ENCODE data around the gene ERBB4.

The ERBB4 gene

DNA sequence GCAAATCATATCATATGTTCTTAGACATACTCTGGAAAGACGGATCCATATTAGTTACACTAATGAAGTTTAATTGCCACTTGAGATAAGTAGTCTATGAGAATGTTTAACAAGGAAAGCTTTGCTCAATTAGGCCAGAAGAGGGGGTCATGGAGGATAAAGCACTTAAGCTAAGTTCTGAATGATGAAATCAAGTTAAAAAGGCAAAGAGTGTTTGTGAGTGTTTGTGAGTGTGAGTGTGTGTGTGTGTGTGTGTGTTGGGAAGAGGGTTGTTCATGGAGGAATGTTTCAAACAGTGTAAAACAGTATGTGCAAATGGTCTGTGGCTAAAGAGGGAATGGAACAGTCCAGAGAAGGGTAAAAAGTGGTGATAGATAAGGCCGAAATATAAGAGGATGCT, 360.9 kb downstream of the ERBB4 start:
- no peak for ATAC-seq
- TF ChIP-seq PPARA (CRISPR knock-in tag; IDR thresholded peaks at IDR 0.05; ENCODE audit: borderline replicate concordance) (no peak), GLIS3 (CRISPR knock-in tag; IDR thresholded peaks at IDR 0.05) (no peak), ARNTL (CRISPR knock-in tag; IDR thresholded peaks at IDR 0.05; ENCODE audit: borderline replicate concordance, low read depth) (no peak), TOX (CRISPR knock-in tag; IDR thresholded peaks at IDR 0.05; ENCODE audit: borderline replicate concordance) (no peak), OSR1 (CRISPR knock-in tag; IDR thresholded peaks at IDR 0.05) (no peak), TCF4 (CRISPR knock-in tag; IDR thresholded peaks at IDR 0.05; ENCODE audit: borderline replicate concordance) (no peak), CREB5 (CRISPR knock-in tag; IDR thresholded peaks at IDR 0.05; ENCODE audit: low read depth) (no peak), ZNF8 (CRISPR knock-in tag; IDR thresholded peaks at IDR 0.05) (no peak), BACH2 (CRISPR knock-in tag; IDR thresholded peaks at IDR 0.05; ENCODE audit: borderline replicate concordance) (no peak), ISL1 (CRISPR knock-in tag; IDR thresholded peaks at IDR 0.05) (no peak), ZNF70 (CRISPR knock-in tag; IDR thresholded peaks at IDR 0.05) (no peak), ZFP3 (CRISPR knock-in tag; IDR thresholded peaks at IDR 0.05) (no peak), SNAI2 (CRISPR knock-in tag; IDR thresholded peaks at IDR 0.05) (no peak), ZC3H10 (CRISPR knock-in tag; IDR thresholded peaks at IDR 0.05) (no peak), ZNF565 (CRISPR knock-in tag; conservative IDR thresholded peaks at IDR 0.05; ENCODE audit: low read depth) (no peak), CSDC2 (CRISPR knock-in tag; IDR thresholded peaks at IDR 0.05) (no peak), ESRRG (CRISPR knock-in tag; IDR thresholded peaks at IDR 0.05) (no peak)
- TF ChIP-seq, protein P1, sequence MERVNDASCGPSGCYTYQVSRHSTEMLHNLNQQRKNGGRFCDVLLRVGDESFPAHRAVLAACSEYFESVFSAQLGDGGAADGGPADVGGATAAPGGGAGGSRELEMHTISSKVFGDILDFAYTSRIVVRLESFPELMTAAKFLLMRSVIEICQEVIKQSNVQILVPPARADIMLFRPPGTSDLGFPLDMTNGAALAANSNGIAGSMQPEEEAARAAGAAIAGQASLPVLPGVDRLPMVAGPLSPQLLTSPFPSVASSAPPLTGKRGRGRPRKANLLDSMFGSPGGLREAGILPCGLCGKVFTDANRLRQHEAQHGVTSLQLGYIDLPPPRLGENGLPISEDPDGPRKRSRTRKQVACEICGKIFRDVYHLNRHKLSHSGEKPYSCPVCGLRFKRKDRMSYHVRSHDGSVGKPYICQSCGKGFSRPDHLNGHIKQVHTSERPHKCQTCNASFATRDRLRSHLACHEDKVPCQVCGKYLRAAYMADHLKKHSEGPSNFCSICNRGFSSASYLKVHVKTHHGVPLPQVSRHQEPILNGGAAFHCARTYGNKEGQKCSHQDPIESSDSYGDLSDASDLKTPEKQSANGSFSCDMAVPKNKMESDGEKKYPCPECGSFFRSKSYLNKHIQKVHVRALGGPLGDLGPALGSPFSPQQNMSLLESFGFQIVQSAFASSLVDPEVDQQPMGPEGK (CRISPR knock-in tag; IDR thresholded peaks at IDR 0.05; ENCODE audit: borderline replicate concordance), result no peak

DNA sequence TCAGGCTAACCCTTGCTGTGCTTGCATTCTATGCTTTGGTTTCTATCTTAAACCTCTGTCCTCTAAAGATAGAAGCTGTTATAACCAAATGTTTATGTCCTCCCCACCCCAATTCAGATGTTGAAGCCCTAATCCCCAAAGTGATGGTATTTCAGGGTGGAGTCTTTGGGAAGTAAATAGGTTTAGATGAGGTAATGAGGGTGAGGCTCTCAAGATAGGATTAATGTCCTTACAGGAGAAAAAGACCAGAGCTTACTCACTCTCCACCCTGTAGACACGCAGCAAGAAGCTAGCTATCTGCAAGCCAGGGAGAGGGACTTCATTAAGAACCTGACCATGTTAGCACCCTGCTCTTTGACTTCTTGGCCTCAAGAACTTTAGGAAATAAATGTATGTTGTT, 362.5 kb downstream of the ERBB4 start:
- no peak for TF ChIP-seq OSR1 (CRISPR knock-in tag; IDR thresholded peaks at IDR 0.05)
- no peak for ATAC-seq

GRCh38 chr2:212173756-212174510, 364.7 kb downstream of the ERBB4 start:
- no peak for TF ChIP-seq ZFP3 (CRISPR knock-in tag; IDR thresholded peaks at IDR 0.05)
- TF ChIP-seq, protein P2, sequence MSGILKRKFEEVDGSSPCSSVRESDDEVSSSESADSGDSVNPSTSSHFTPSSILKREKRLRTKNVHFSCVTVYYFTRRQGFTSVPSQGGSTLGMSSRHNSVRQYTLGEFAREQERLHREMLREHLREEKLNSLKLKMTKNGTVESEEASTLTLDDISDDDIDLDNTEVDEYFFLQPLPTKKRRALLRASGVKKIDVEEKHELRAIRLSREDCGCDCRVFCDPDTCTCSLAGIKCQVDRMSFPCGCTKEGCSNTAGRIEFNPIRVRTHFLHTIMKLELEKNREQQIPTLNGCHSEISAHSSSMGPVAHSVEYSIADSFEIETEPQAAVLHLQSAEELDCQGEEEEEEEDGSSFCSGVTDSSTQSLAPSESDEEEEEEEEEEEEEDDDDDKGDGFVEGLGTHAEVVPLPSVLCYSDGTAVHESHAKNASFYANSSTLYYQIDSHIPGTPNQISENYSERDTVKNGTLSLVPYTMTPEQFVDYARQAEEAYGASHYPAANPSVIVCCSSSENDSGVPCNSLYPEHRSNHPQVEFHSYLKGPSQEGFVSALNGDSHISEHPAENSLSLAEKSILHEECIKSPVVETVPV (CRISPR knock-in tag; IDR thresholded peaks at IDR 0.05), result no peak
- TF ChIP-seq ZNF70 (CRISPR knock-in tag; IDR thresholded peaks at IDR 0.05), result no peak
- no peak for TF ChIP-seq BACH2 (CRISPR knock-in tag; IDR thresholded peaks at IDR 0.05; ENCODE audit: borderline replicate concordance)
- no peak for TF ChIP-seq TOX (CRISPR knock-in tag; IDR thresholded peaks at IDR 0.05; ENCODE audit: borderline replicate concordance)
- no peak for TF ChIP-seq RARB (CRISPR knock-in tag; IDR thresholded peaks at IDR 0.05)
- TF ChIP-seq, protein P1 (CRISPR knock-in tag; IDR thresholded peaks at IDR 0.05; ENCODE audit: borderline replicate concordance), result no peak
- TF ChIP-seq OSR1 (CRISPR knock-in tag; IDR thresholded peaks at IDR 0.05), result no peak
- TF ChIP-seq SNAI2 (CRISPR knock-in tag; IDR thresholded peaks at IDR 0.05), result no peak
- TF ChIP-seq ZC3H10 (CRISPR knock-in tag; IDR thresholded peaks at IDR 0.05), result no peak
- TF ChIP-seq ARNTL (CRISPR knock-in tag; IDR thresholded peaks at IDR 0.05; ENCODE audit: borderline replicate concordance, low read depth), result no peak
- ATAC-seq, result no peak

DNA sequence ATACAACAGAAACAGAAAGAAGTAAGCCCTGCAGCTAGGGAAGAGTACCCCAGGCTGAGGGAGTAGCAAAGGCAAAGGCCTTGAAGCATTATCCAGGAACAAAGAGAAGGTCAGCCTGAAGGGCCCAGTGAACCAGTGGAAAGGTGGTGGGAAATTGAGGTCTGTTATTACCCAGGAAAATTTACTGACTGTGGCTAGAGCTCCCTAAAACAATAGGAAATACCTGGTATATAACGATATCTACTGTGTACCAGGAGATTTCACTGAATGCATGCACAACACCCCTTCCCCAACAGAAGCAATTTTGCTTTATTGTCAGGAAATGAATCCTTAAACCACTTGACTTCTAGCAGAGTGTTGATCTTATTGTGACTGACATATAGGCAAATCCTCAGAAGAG, 365.3 kb downstream of the ERBB4 start:
- TF ChIP-seq TOX (CRISPR knock-in tag; IDR thresholded peaks at IDR 0.05; ENCODE audit: borderline replicate concordance) (no peak), ISL1 (CRISPR knock-in tag; IDR thresholded peaks at IDR 0.05) (no peak), CREB5 (CRISPR knock-in tag; IDR thresholded peaks at IDR 0.05; ENCODE audit: low read depth) (no peak), BACH2 (CRISPR knock-in tag; IDR thresholded peaks at IDR 0.05; ENCODE audit: borderline replicate concordance) (no peak), ARNTL (CRISPR knock-in tag; IDR thresholded peaks at IDR 0.05; ENCODE audit: borderline replicate concordance, low read depth) (no peak), ZNF70 (CRISPR knock-in tag; IDR thresholded peaks at IDR 0.05) (no peak), CSDC2 (CRISPR knock-in tag; IDR thresholded peaks at IDR 0.05) (no peak), TCF4 (CRISPR knock-in tag; IDR thresholded peaks at IDR 0.05; ENCODE audit: borderline replicate concordance) (no peak), ZFP3 (CRISPR knock-in tag; IDR thresholded peaks at IDR 0.05) (no peak), GLIS3 (CRISPR knock-in tag; IDR thresholded peaks at IDR 0.05) (no peak), ZNF565 (CRISPR knock-in tag; conservative IDR thresholded peaks at IDR 0.05; ENCODE audit: low read depth) (no peak)
- TF ChIP-seq, protein P3, sequence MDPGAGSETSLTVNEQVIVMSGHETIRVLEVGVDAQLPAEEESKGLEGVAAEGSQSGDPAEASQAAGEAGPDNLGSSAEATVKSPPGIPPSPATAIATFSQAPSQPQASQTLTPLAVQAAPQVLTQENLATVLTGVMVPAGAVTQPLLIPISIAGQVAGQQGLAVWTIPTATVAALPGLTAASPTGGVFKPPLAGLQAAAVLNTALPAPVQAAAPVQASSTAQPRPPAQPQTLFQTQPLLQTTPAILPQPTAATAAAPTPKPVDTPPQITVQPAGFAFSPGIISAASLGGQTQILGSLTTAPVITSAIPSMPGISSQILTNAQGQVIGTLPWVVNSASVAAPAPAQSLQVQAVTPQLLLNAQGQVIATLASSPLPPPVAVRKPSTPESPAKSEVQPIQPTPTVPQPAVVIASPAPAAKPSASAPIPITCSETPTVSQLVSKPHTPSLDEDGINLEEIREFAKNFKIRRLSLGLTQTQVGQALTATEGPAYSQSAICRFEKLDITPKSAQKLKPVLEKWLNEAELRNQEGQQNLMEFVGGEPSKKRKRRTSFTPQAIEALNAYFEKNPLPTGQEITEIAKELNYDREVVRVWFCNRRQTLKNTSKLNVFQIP (CRISPR knock-in tag; IDR thresholded peaks at IDR 0.05; ENCODE audit: borderline replicate concordance, low read depth), result no peak
- TF ChIP-seq, protein P1 (CRISPR knock-in tag; IDR thresholded peaks at IDR 0.05; ENCODE audit: borderline replicate concordance), result no peak
- no peak for ATAC-seq

Data from SK-N-SH treated with all-trans-retinoic acid at 6 μM for 48 hours (cell line).